GM06990 (cell line): ENCODE results near the gene RFLNA.

ENCODE experiments used
- DNase-seq: peaks from one replicate; pipeline ENCODE4 v3.0.0-alpha.2; 2011; ENCODE audit not compliant: insufficient read length; ENCODE audit errors: extremely low read depth
- H3K27me3 ChIP-seq: replicated peaks from 2 replicates; pipeline ENCODE4 v1.6.0; 2011; ENCODE audit warnings: low read length; ENCODE audit not compliant: control insufficient read depth, insufficient read depth
- H3K36me3 ChIP-seq: 2 replicates; pipeline ENCODE4 v1.5.1; 2011; ENCODE audit warnings: low read length; ENCODE audit not compliant: control insufficient read depth, insufficient read depth
- H3K4me3 ChIP-seq: replicated peaks from 2 replicates; pipeline ENCODE4 v1.5.1; 2011; ENCODE audit warnings: low read depth, mild to moderate bottlenecking, control low read depth, low read length
- CTCF ChIP-seq: IDR thresholded peaks from 2 replicates; pipeline ENCODE4 v1.5.1; 2011; ENCODE audit warnings: low read length, control low read depth, mild to moderate bottlenecking, inconsistent platforms; ENCODE audit not compliant: insufficient read depth, poor library complexity, severe bottlenecking

Gene RFLNA

GRCh38 chr12:124283326-124283725, 11.6 kb upstream of the RFLNA start:
- no peak for DNase-seq
- TF ChIP-seq CTCF: no peak
- no peaks in the 10 kb centered on the region for H3K27me3 ChIP-seq

GRCh38 chr12:124284368-124284767, 10.5 kb upstream of the RFLNA start:
- Histone ChIP-seq H3K4me3 (no peak overlapping the region), H3K36me3 (no peaks in the 10 kb centered on the region), H3K27me3 (no peaks in the 10 kb centered on the region)
- DNase-seq: no peak
- no peak for TF ChIP-seq CTCF

More at GRCh38 chr12:124283326-124283725, 11.6 kb upstream of the RFLNA start:
- Histone ChIP-seq H3K4me3 (no peak overlapping the region), H3K36me3 (no peaks in the 10 kb centered on the region)

- DNase-seq: no peak
- H3K36me3 ChIP-seq: no peaks in the 10 kb centered on the region
- no peak overlapping the region for H3K4me3 ChIP-seq
- H3K27me3 ChIP-seq: no peaks in the 10 kb centered on the region
- no peak for TF ChIP-seq CTCF
Observed at GRCh38 chr12:124286414-124286813, 8.5 kb upstream of the RFLNA start.

GRCh38 chr12:124286971-124287370, 7.9 kb upstream of the RFLNA start:
- no peak for TF ChIP-seq CTCF
- Histone ChIP-seq H3K4me3 (no peak overlapping the region), H3K36me3 (no peaks in the 10 kb centered on the region), H3K27me3 (no peaks in the 10 kb centered on the region)
- DNase-seq: no peak

GRCh38 chr12:124289634-124290600, 5.0 kb upstream of the RFLNA start:
- no peak for TF ChIP-seq CTCF
- Histone ChIP-seq H3K4me3 (no peak overlapping the region), H3K27me3 (no peaks in the 10 kb centered on the region), H3K36me3 (no peaks in the 10 kb centered on the region)
- no peak for DNase-seq
